HG03460 (cell line): ENCODE results near the gene ABLIM1.

Experiments used
- ATAC-seq: cut with Tn5 transposase; IDR thresholded peaks from one replicate; pipeline ENCODE4 v1.9.1; 2021; ENCODE audit not compliant: unreplicated experiment

ABLIM1 gene

GRCh38 chr10:114427124-114427852 lies 230.8 kb downstream of the ABLIM1 start:
- ATAC-seq = no peak

DNA sequence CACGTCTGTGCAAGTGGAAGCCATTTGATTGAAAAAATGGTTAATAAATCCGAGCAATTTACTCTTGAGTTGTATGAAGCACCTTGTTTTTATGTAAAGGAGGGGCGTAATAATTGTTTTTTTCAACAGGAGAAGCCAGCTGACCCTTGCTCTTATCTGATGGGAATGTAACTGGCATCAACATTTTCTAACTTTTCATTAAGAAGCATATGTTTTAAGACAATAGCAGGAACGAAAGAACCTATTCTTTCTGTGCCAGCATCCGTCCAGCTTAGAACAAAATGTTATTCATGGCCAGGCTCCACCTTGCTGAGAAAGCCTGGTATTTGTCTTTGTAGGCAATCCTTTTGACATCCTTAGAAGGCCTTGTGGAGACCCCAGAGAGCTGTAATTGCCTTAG lies 231.6 kb downstream of the ABLIM1 start:
- no peak for ATAC-seq

- ATAC-seq = no peak
These were observed 237.1 kb downstream of the ABLIM1 start for GRCh38 chr10:114420811-114421485.

GRCh38 chr10:114418109-114418508 lies 240.0 kb downstream of the ABLIM1 start:
- no peak for ATAC-seq

- ATAC-seq = no peak
These were observed 244.9 kb downstream of the ABLIM1 start for GRCh38 chr10:114412907-114413797.

GRCh38 chr10:114408968-114409444 lies 249.1 kb downstream of the ABLIM1 start:
- no peak for ATAC-seq

GRCh38 chr10:114408112-114408967 lies 249.7 kb downstream of the ABLIM1 start:
- no peak for ATAC-seq

- ATAC-seq = no peak
These were observed 251.6 kb downstream of the ABLIM1 start for GRCh38 chr10:114406455-114406854.

DNA sequence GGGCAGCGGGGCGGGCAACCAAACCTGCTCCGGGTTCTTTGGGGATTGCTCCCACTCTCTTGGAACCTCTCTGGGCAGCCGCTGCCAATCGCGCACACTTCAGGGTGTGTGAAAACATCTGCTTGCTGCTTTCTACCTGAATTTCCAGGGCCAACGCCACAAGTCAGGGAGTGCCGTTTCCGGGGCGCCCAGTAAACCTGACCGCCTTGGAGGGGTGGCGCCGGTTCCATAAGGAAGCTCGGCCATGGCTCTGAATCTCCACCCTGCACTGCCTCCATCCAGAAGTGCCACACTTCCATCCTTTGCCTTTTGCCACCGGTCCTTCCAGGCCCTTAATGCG lies 253.1 kb downstream of the ABLIM1 start:
- ATAC-seq = no peak

- ATAC-seq = no peak
These were observed 253.7 kb downstream of the ABLIM1 start, which contains the start of gene AFAP1L2 for GRCh38 chr10:114404171-114405010. TSS of gene AFAP1L2 (minus strand) at chr10:114404502. CDS start at chr10:114404455, 47 bp downstream.

DNA sequence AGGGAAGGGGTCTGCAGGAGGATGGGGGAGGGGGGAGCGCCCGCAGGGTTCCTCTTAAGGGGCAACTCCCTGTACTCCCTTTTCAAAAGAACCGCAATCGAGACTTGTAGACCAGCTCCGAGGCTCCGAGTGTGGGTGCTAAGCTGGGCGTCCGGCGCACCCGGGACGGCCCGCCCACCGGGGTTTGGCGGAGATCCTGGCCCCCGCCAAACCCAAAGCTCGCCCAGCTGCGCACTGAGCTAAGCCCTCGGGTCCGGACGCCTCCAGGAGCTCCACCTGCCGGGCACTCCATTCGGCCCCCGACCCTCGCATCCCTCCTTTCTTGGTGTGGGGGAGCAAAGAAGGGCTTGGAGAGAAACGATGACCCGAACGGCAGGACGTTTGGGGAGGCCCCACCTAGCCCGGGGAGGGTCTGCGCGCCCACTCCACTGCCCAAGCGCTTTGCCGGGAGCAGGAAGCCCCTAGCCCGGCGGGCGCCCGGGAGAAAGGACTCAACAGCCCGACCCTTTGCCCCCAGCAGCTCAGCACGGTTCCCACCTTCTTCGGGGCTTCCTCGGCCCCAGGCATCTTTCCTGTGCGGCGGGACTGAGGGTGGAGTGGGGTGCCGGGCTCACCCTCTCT lies 254.4 kb downstream of the ABLIM1 start:
- ATAC-seq = no peak

DNA sequence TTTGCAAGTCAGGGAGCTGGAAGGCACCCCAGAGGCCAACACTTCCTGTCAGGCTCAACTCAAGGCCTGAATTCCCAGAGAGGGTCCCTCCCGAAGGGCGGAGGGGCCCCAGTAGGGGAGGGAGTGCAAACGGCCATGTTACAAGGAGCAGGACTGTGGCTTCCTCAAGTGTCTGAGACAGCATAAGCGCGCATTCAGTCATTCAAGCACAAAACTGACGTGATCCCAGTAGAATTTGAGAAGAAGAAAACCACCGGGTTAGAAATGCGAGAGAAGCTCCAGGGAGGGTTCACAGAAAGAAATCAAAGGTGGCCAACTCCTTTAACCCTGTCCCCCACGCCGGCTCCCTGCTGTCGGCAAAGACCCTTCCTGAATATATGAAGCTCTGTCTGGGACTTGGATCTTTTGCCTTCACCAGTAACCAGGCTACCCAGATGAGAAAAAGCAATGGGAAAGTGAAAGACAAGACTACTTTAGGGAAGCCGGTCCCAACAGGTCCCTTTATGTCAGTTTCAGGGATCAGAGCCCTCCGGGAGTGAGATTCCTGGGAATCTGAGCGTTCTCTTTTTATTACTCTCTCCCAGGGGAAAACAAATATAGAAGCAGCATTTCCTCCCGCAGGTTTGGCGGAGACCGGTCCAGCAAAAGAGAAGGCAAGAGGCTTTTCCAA lies 255.1 kb downstream of the ABLIM1 start:
- ATAC-seq = no peak

- ATAC-seq = no peak
These were observed 255.8 kb downstream of the ABLIM1 start for GRCh38 chr10:114402233-114402632.

GRCh38 chr10:114401195-114401791 lies 256.8 kb downstream of the ABLIM1 start:
- no peak for ATAC-seq

DNA sequence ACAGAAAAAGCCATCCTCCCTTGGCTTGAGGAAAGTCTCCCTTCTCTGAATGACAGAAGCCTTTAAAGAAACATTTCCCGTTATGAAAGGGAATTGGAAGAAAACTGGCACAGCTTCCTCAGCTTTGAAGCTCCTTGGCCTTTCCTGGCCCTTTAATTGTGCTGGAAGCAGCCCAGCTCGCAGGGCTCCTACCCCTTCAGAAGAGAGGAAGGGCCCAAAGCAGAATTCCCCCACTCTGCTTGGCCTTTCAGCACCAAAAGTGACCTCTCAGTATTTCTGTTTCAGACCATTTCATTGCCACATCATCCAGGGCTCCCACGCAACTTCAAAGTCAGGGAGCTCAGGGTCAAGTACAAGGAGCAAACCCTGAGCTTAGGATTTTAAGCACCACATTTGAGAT lies 258.0 kb downstream of the ABLIM1 start:
- ATAC-seq = no peak

DNA sequence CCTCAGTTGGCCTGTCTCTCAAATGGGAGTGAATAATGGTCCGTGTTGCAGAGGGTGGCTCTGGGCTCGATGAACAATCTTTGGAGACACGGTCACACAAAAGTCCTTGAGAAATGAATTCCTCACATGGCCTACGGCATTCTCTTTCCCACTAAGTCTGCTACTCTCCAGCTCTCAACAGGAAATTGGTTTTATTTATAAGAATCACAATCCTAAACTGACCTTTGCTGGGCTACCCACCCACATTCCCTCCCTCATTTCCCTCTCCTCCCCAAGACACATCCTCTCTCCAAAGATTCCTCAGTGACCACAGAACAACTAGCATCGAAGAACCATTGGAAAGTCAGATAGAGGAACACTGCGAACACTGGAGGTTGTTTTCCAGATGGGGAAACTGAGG lies 258.5 kb downstream of the ABLIM1 start:
- no peak for ATAC-seq

GRCh38 chr10:114398587-114399331 lies 259.3 kb downstream of the ABLIM1 start:
- ATAC-seq = no peak
